ENCODE data around the gene TM9SF1.

The TM9SF1 gene

DNA sequence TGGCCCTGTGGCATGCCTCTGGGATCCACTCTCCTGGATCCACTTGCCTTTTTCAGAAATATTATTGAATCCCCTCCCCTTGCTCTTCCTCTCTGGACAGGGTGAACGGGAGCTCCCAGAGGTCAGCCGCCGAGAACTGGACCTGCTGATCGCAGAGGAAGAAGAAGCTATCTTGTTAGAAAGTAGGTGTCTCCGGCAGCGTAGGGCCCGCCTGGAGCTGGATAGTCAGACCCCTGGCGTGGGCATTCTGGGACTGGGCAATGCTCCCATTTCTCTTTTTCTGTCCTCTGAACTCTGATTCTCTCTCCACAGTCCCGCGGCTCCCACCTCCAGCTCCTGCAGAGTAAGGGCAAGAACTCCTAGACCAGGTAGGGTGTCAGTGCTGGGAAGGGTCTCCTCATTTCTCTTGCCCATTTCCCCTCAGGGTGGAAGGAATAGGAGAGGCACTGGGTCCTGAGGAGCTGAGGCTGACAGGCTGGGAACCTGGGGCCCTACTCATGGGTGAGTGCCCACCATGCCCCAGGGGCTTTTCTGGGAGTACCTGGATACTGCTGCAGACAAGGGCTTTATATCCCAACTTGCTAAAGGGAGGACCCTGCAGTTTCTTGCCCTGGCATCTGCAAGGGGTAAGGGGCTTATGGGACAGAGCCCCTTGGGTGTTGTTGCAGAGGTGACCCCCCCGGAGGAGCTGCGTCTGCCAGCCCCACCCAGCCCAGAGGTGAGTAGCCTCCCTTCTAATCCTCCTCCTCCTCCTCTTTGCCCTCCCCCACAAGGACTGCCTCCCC is 18.0 kb downstream of the TM9SF1 start:
- DNase-seq: no peak

GRCh38 chr14:24176599-24176998 is 18.6 kb downstream of the TM9SF1 start:
- DNase-seq: no peak

GRCh38 chr14:24172871-24173281 is 22.4 kb downstream of the TM9SF1 start:
- DNase-seq: no peak

- DNase-seq: no peak
Observed at GRCh38 chr14:24172261-24172860, 22.9 kb downstream of the TM9SF1 start.

DNA sequence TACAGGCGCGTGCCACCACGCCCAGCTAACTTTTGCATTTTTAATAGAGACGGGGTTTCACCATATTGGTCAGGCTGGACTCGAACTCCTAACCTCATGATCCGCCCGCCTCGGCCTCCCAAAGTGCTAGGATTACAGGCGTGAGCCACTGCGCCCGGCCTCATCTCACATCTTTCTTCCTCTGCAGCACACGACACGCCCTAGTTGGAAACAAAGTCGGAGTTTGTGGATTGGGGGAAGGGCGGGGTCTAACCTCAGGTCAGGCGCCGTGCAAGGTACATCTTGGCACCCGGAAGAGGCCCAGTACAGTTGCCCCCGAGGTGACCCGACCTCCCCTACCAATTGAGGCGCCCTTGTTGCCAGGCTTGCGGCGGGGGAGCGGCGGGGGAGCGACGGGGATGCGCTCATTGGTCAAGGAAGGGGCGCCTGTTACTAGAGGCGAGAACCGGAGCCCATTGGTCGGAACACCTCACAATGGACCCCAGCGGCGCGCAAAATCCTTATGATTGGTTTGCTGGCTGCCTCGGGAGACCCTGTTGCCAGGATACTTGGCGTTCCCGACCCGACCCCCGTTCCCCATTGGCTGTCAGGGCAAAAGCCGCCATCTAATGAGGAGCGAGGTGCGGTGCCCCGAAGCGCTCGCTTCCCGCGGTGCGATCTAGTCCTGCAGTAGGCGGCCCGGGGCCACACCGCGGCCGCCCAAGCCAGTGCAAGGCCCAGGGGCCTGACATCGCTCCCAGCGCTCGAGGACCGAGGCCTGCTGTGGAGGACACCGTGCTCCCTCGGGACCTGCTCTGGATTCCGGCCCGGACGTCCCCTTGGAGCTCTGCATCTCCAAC is 23.6 kb downstream of the TM9SF1 start, which contains the start of gene REC8:
Gene REC8 (plus strand): TSS at position 659 of the 839 bp plus-strand sequence. CDS start 473 bp downstream, outside the sequence.
- no peak for DNase-seq

DNA sequence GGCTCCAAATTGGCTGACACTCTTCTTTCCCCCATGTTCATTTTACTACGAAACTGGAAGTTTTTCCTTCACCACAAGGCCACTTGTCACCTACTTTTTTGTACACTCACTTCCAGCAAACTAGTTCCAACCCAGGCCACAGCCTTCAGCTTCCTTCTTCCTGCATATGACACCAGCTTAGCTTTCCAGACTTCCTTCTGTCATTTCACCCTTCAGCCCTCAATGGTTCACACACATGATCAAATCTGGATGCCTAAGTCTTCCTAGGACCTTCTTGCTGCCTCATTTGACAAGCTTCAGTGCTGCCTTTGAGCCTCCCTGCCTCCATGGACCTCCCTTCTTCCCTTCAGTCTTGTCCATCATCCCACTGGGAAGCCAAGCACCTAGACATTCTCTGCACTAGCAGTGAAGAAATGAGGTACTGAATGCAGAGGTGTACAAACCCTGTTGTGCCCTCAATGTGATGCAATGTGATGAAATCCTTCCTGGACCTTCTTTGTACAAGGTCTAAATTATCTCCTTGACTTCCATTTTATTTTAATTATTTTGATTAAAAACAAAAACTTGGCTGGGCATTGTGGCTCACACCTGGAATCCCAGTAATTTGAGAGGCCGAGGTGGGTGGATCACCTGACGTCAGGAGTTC is 27.6 kb downstream of the TM9SF1 start:
- no peak for DNase-seq

GRCh38 chr14:24165785-24166184 is 29.5 kb downstream of the TM9SF1 start:
- DNase-seq: no peak

GRCh38 chr14:24164518-24164991 is 30.7 kb downstream of the TM9SF1 start:
- no peak for DNase-seq

- DNase-seq: no peak
Observed at GRCh38 chr14:24162093-24162492, 33.1 kb downstream of the TM9SF1 start.

DNA sequence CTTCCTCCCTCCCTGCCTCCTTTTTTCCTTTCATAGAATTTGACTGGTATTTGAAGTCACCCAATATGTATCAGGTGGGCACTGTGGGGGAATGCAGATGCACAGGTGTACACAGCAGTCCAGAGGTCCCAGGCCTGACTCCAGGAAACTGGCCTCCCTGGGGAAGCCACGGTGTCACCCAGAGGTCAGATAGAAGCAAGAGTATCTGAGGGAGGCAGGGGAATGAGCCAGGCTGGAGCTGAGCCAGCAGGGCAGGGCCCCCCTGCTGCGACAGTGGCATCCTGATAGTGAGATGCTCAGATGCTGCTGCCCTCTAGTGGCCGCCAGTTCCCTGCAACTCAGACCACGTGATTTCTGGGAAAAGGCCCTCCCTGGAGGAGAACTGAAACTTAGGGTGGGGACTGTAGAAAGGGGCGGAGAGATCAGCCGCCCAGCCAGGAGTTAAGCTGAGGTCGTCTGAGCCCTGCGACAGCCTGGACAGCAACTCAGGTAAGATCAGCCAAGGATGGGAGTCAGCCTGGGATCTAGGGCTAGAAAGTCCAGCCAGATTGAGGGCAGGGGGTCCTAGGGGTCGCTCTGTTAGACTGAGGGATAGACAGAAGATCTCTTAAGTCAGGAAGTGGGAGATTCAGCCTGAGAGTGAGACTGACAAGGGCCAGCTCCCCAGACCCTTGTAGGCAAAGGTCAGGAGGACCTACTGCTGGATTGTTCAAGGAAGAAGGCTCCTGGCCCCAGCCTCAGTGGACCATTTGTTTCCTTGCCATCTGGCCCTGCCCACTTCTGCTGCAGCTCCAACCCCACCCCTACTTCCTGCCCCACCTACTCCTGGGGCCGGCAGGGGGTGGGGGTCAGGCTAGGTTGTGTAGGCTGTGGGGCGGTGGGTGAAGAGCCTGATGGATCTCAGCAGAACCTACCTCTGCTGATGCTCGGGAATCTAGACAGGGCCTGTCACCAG is 34.1 kb downstream of the TM9SF1 start, which contains the start of gene IRF9:
Gene IRF9 (plus strand): TSS at position 416 of the 955 bp plus-strand sequence. CDS start 880 bp downstream, outside the sequence.
- DNase-seq: peak; percentile 88

DNA sequence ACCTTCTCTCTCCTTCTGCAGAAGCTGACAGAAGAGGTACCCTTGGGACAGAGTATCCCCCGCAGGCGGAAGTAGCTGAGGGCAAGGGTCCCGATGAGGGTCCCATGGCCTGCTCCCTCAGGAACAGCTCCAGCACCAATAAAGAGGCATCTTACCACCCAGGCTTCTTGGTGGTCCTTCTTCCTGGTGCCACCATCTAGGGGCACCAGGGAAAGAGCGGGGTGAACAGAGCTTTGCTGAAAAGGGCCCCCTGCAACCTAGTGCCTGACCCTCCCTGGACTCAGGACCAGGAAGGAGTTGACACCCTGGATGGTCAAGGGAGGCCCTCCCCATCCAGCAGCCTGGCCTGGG is 34.8 kb downstream of the TM9SF1 start:
- no peak for DNase-seq

DNA sequence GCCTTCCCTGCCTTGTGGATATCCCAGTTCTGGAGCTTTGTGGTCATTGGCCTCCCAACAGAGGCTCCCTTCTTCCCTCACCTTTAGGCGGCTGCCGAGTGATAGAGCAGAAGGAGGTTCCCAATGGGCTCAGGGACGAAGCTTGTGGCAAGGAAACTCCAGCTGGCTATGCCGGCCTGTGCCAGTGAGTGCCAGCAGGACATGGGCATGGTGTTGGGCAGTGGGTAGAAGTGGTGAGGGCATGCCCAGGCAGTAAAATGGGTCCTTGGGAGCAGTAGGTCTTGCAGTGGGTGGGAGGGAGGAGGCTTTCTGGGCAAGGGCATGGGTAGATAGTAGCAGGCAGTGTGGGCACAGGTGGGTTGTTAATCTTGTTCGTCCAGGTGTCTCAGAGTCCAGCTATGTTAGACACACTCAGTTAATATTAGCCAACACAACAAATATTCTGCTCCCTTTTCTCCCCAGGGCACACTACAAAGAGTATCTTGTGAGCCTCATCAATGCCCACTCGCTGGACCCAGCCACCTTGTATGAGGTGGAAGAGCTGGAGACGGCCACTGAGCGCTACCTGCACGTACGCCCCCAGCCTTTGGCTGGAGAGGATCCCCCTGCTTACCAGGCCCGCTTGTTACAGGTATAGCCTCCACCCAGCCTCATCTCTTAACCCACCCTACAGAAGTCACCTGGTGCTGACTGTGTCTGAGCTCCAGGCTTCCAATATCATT is 35.3 kb downstream of the TM9SF1 start:
- no peak for DNase-seq

- DNase-seq: no peak
Observed at GRCh38 chr14:24157331-24157730, 37.9 kb downstream of the TM9SF1 start.

DNA sequence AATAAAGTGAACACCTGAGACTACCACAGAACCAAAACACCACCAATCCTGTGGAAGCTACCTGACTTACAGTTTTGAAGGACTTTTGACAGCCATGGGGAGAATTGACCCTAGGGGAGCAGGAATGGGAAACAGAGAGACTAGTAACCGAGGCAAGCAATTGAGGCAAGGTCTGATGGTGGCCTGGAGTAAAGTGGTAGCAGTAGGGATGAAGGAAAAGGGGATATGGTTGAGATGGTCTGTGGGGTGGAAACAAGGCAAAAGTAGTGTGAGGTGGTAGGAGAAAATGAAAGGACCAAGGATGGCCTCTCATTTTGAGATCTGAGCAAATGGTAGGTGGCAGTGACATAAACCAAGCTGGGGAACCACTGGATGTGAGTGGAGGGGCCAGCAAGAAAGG is 38.4 kb downstream of the TM9SF1 start:
- DNase-seq: no peak

DNA sequence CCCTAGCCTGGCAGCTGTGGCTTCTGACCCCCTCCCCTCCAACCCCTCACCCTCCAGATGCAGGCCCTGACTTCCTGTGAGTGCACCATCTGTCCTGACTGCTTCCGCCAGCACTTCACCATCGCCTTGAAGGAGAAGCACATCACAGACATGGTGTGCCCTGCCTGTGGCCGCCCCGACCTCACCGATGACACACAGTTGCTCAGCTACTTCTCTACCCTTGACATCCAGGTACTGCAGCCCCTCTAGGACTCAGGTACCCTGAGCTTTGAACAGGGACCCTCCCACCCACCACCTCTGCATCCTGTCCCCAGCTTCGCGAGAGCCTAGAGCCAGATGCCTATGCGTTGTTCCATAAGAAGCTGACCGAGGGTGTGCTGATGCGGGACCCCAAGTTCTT is 40.1 kb downstream of the TM9SF1 start:
- DNase-seq: no peak

DNA sequence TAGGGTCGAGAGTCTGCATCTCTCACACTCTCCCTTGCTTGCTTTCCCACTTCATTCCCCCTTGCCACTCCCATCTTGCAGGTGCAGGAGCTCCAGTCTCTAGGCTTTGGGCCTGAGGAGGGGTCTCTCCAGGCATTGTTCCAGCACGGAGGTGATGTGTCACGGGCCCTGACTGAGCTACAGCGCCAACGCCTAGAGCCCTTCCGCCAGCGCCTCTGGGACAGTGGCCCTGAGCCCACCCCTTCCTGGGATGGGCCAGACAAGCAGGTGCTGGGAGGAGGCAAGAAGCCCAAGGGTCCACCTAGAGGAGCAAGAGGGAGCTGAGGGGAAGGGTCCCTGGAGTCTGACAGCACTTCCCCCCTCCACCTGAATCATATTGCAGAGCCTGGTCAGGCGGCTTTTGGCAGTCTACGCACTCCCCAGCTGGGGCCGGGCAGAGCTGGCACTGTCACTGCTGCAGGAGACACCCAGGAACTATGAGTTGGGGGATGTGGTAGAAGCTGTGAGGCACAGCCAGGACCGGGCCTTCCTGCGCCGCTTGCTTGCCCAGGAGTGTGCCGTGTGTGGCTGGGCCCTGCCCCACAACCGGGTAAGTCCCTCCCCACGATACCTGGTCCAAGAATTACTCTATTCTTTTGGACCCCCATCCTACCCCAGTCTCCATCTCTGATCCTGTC is 43.7 kb downstream of the TM9SF1 start:
- DNase-seq: no peak

- DNase-seq: no peak
Observed at GRCh38 chr14:24150993-24151392, 44.2 kb downstream of the TM9SF1 start.

GRCh38 chr14:24150567-24150966 is 44.7 kb downstream of the TM9SF1 start:
- DNase-seq: no peak

GRCh38 chr14:24150061-24150460 is 45.2 kb downstream of the TM9SF1 start:
- DNase-seq: no peak

- no peak for DNase-seq
Observed at GRCh38 chr14:24149302-24149969, 45.8 kb downstream of the TM9SF1 start.

Data from NK-92 treated with Interleukin-12 subunit alpha and Interleukin-12 subunit beta, amount 100 ng/mL, for 24 hours (cell line).